ENCODE results near the gene DNAI1. TPM values are rescaled to one million over a fixed set of nuclear protein-coding genes. Genes with fewer than 3 reads are reported as not detected.
A peak's percentile ranks its signal among the peaks of the same experiment; 100 is the strongest.

DNAI1 gene
- total and polyA plus RNA-seq, 2 of the 4 experiments (the other 2 are of a cell fraction): not detected

DNA sequence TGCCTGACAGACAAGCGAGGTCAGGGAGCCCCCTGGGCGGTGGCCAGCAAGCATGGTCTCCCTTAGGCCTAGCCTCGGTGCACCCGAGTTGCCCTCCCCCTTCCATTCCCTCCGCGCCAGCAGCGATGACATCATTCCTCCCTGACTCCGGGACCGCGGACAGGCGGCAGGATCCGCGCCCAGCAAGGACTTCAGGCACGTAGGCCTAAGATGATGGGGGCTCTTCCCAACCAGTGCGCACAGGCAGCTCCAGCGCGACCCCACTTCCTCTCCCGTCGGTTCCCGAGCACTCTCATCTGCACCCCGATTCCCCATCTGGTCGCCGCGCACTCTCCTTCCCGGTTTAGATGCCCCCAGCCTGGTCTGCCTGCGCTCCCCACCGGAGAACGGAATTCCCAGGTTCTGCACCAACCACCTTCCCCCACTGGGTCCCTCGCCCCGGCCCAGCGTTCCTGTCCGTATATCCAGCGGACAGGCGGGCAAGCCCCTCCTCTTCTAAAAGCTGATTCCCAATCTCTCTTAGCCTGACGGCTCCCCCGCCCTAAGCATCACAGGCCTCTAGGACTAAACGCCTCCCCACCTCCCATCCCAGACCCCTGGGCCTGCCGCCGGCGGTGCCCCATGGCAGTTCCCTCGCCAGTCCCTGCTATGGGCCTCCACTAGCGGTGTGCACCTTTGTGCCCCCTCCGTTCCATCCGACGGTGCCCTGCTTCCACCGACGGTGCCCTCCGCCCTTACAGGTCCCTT is 1.2 kb upstream of the DNAI1 start:
- H3K9ac ChIP-seq (ENCODE audit: low read depth, low read length): peak overlapping the region; percentile 94
- H3K4me1 ChIP-seq (ENCODE audit: control insufficient read depth, insufficient read depth, low read length): peaks cover 5% of the 10 kb centered on the region
- peak overlapping the region; percentile 82; the same call in 2 of the 3 replicates for H2BK15ac ChIP-seq (ENCODE audit: low read depth, low read length)
- ATAC-seq (ENCODE audit: low read depth) (peak; percentile 47), DNase-seq (peak; percentile 77)
- peak overlapping the region; percentile 37 for H3K56ac ChIP-seq (ENCODE audit: extremely low read depth, insufficient read depth, low read length)
- no TSS peak for BruUV-seq (replicated peaks)
- H4K20me1 ChIP-seq (ENCODE audit: insufficient read depth, low read length): peaks cover 45% of the 10 kb centered on the region
- peak overlapping the region; percentile 70 for H3K4me3 ChIP-seq (ENCODE audit: insufficient read depth, low read depth, low read length)
- H2AK5ac ChIP-seq (ENCODE audit: low read depth, low read length): peak overlapping the region; percentile 88
- intact Hi-C loops (cut with micrococcal nuclease) (no loop called here), in situ Hi-C loops (cut with MboI; ENCODE audit: low sequenced_read_pairs) (no loop called here), dilution Hi-C loops (cut with HindIII; ENCODE audit: low sequenced_read_pairs, unreplicated experiment) (no loop called here)
- H3K9me1 ChIP-seq (ENCODE audit: insufficient read depth, low read length): peaks cover 18% of the 10 kb centered on the region
- H3K4ac ChIP-seq (ENCODE audit: low read depth, low read length): peak overlapping the region; percentile 81
- H3K79me1 ChIP-seq (ENCODE audit: low read depth in 1 of 2, low read length in 2 of 2): peaks cover 17 to 57% of the 10 kb centered on the region in 2 experiments; a peak in 3 of 4 replicates
- H2BK5ac ChIP-seq (ENCODE audit: low read depth, low read length, poor library complexity, severe bottlenecking): peak overlapping the region; percentile 79
- peak overlapping the region; percentile 47 for H3K18ac ChIP-seq (ENCODE audit: low read depth, low read length)
- peak overlapping the region; percentile 69 to 78 for H4K8ac ChIP-seq (ENCODE audit: low read depth in 2 of 2, low read length in 2 of 2)
- 0 out of 2 replicates have a peak overlapping the region, but pooled peaks have one; percentile 38 for H2BK20ac ChIP-seq (ENCODE audit: low read depth, low read length)
- H2AFZ ChIP-seq (replicated peaks; ENCODE audit: low read length, poor library complexity): peak overlapping the region; percentile 94
- CTCF ChIA-PET: no interaction called here
- H4K5ac ChIP-seq (ENCODE audit: low read depth, low read length): peak overlapping the region; percentile 68
- H3K27me3 ChIP-seq (ENCODE audit: control insufficient read depth, insufficient read depth, low read length): peaks cover 6% of the 10 kb centered on the region
- H3K14ac ChIP-seq (replicated peaks; ENCODE audit: low read depth, low read length): peak overlapping the region; percentile 74
- peak overlapping the region; percentile 78 for H2AK9ac ChIP-seq (replicated peaks; ENCODE audit: low read depth, low read length, poor library complexity)
- H3K27ac ChIP-seq (ENCODE audit: insufficient read depth, low read length): peak overlapping the region; percentile 84
- H3K23ac ChIP-seq (ENCODE audit: low read depth, low read length): peak overlapping the region; percentile 88
- POLR2A ChIA-PET (ENCODE audit: unreplicated experiment): no interaction called here
- no peaks in the 10 kb centered on the region for H3K9me3 ChIP-seq (ENCODE audit: control insufficient read depth, insufficient read depth, low read length)
- peak overlapping the region; percentile 95 for H3K4me2 ChIP-seq (ENCODE audit: low read depth, low read length)
- H4K91ac ChIP-seq (ENCODE audit: insufficient read depth, low read depth, low read length): peak overlapping the region; percentile 71; the same call in 1 of the 2 replicates
- H2BK120ac ChIP-seq (ENCODE audit: low read depth, low read length): peak overlapping the region; percentile 53; the same call in 1 of the 2 replicates
- no peaks in the 10 kb centered on the region for H3K36me3 ChIP-seq (ENCODE audit: control insufficient read depth, insufficient read depth, low read length)
- TF ChIP-seq MAFK (IDR thresholded peaks at IDR 0.05; ENCODE audit: low read depth, low read length) (no peak), FOS (IDR thresholded peaks at IDR 0.05; ENCODE audit: low read depth, low read length) (no peak), MAZ (IDR thresholded peaks at IDR 0.05; ENCODE audit: borderline replicate concordance, low read depth, low read length) (peak; percentile 58; the same call in 1 of the 2 replicates), BHLHE40 (IDR thresholded peaks at IDR 0.05; ENCODE audit: low read depth, low read length) (no peak), POLR2A (IDR thresholded peaks at IDR 0.05; ENCODE audit: low read depth, low read length) (peak; percentile 63; the same call in 1 of the 2 replicates), CHD1 (IDR thresholded peaks at IDR 0.05; ENCODE audit: low read depth, low read length) (no peak), CEBPB (IDR thresholded peaks at IDR 0.05; ENCODE audit: low read depth, low read length) (peak; percentile 30; the same call in 1 of the 2 replicates), SMC3 (IDR thresholded peaks at IDR 0.05; ENCODE audit: low read depth, low read length) (no peak), RAD21 (IDR thresholded peaks at IDR 0.05; ENCODE audit: low read length) (no peak), RFX5 (IDR thresholded peaks at IDR 0.05; ENCODE audit: low read depth, low read length) (no peak), NFE2L2 (IDR thresholded peaks at IDR 0.05; ENCODE audit: low read depth, low read length) (no peak)
- TF ChIP-seq, protein P1, sequence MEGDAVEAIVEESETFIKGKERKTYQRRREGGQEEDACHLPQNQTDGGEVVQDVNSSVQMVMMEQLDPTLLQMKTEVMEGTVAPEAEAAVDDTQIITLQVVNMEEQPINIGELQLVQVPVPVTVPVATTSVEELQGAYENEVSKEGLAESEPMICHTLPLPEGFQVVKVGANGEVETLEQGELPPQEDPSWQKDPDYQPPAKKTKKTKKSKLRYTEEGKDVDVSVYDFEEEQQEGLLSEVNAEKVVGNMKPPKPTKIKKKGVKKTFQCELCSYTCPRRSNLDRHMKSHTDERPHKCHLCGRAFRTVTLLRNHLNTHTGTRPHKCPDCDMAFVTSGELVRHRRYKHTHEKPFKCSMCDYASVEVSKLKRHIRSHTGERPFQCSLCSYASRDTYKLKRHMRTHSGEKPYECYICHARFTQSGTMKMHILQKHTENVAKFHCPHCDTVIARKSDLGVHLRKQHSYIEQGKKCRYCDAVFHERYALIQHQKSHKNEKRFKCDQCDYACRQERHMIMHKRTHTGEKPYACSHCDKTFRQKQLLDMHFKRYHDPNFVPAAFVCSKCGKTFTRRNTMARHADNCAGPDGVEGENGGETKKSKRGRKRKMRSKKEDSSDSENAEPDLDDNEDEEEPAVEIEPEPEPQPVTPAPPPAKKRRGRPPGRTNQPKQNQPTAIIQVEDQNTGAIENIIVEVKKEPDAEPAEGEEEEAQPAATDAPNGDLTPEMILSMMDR (conservative IDR thresholded peaks at IDR 0.05; ENCODE audit: low read depth, low read length): no peak
- TF ChIP-seq, protein P2, sequence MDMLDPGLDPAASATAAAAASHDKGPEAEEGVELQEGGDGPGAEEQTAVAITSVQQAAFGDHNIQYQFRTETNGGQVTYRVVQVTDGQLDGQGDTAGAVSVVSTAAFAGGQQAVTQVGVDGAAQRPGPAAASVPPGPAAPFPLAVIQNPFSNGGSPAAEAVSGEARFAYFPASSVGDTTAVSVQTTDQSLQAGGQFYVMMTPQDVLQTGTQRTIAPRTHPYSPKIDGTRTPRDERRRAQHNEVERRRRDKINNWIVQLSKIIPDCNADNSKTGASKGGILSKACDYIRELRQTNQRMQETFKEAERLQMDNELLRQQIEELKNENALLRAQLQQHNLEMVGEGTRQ (IDR thresholded peaks at IDR 0.05; ENCODE audit: low read depth, low read length): no peak
- TF ChIP-seq, protein P3, sequence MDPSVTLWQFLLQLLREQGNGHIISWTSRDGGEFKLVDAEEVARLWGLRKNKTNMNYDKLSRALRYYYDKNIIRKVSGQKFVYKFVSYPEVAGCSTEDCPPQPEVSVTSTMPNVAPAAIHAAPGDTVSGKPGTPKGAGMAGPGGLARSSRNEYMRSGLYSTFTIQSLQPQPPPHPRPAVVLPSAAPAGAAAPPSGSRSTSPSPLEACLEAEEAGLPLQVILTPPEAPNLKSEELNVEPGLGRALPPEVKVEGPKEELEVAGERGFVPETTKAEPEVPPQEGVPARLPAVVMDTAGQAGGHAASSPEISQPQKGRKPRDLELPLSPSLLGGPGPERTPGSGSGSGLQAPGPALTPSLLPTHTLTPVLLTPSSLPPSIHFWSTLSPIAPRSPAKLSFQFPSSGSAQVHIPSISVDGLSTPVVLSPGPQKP (IDR thresholded peaks at IDR 0.05; ENCODE audit: borderline replicate concordance, low read depth, low read length): no peak
- 1% methylated on average over 22 of the region's 48 CpGs; no CpG with 5 or more reads in 1 of the 2 experiments for WGBS, 2 experiments (ENCODE audit: extremely low coverage in 2 of 2, insufficient read length in 1 of 2)

Measured in IMR-90 (cell line).